ENCODE data around the gene ADAM22. TPM values are rescaled to one million over a fixed set of nuclear protein-coding genes. Genes with fewer than 3 reads are reported as not detected.

The ADAM22 gene
- total RNA-seq, 1 donor from 2014 or later, result 1.7 TPM

DNA sequence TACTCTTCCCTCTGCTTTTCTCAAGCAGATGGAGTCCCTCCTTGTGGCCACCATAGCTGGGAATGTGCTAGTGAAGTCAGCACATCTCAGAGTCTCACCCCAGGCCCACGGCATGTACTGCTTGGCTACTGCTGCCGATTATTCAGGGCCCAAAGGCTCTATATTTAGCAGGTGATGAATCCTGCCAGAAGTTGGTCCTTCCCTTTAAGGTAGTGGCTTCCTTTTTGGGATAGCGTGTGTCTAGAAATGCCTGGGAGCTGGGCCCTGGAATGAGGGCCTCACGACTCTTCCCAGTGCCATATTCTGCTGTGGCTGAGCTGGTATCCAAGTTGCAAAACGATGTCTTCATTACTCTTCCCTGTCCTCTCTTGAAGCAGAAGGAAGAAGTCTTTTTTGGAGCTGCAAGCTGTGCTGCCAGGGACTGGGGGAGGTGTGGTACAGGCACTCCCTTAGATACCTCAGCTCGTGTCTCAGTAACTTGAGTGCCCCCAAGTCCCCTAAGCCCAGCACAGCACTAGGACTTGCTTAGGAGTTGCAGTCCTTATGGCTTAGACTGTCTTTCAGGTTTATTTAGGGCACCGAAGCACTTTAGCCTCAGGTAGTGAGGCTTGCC, 100.1 kb downstream of the ADAM22 start:
- H3K27me3 Mint-ChIP-seq, result no peaks in the 10 kb centered on the region
- H3K4me1 Mint-ChIP-seq, result no peaks in the 10 kb centered on the region
- peaks cover 11% of the 10 kb centered on the region for H3K9me3 Mint-ChIP-seq
- DNase-seq, result no peak
- intact Hi-C loops (cut with micrococcal nuclease), result no loop called here
- H3K27ac Mint-ChIP-seq, result no peak overlapping the region
- H3K36me3 Mint-ChIP-seq (ENCODE audit: low read depth), result peaks cover 2% of the 10 kb centered on the region
- no peak overlapping the region for H3K4me3 Mint-ChIP-seq

DNA sequence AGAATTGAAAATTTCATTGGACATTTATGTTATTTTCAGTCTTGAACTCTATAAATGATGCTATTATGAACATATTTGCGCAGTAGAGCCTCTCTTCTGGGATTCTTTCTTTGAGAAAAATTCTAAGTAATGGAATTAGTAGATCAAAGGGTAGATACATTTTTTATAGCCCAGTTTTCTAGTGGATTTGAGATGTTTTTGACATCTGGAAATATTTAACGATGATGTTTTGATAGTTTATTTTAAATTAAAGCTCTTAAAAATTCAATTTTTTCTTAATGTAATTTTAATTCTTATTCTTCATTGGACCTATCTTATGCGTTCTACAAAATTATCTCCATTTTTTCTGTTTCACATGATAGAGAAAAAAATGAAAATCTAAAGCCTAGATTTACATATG, 103.0 kb downstream of the ADAM22 start:
- no peak for DNase-seq
- Mint-ChIP-seq H3K27ac (no peak overlapping the region), H3K4me3 (no peak overlapping the region), H3K9me3 (no peaks in the 10 kb centered on the region), H3K27me3 (no peaks in the 10 kb centered on the region), H3K36me3 (ENCODE audit: low read depth) (no peaks in the 10 kb centered on the region), H3K4me1 (peaks cover 5% of the 10 kb centered on the region)
- intact Hi-C loops (cut with micrococcal nuclease), result no loop called here

DNA sequence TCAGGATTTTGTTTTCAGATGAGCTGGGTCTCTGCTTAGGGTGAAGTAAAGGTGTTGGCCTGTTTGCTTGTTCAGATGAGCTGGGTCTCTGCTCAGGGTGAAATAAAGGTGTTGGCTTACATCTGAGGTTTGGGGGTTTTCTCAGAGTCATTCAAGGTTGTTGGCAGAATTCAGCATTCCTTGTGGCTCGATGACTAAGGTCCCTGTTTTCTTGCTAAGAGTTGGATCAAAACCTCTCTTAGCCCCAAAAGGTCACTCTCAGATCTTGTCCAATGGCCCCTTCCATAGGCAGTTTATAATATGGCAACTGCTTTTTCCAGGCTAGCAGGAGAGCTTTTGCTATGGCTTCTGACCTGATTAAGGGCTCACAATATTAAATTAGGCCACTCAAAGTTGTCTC, 106.6 kb downstream of the ADAM22 start:
- no peaks in the 10 kb centered on the region for H3K36me3 Mint-ChIP-seq (ENCODE audit: low read depth)
- no peaks in the 10 kb centered on the region for H3K27me3 Mint-ChIP-seq
- no peak overlapping the region for H3K4me3 Mint-ChIP-seq
- H3K27ac Mint-ChIP-seq, result no peak overlapping the region
- peaks cover 12% of the 10 kb centered on the region for H3K4me1 Mint-ChIP-seq
- no peak for DNase-seq
- no peaks in the 10 kb centered on the region for H3K9me3 Mint-ChIP-seq
- intact Hi-C loops (cut with micrococcal nuclease), result no loop called here

DNA sequence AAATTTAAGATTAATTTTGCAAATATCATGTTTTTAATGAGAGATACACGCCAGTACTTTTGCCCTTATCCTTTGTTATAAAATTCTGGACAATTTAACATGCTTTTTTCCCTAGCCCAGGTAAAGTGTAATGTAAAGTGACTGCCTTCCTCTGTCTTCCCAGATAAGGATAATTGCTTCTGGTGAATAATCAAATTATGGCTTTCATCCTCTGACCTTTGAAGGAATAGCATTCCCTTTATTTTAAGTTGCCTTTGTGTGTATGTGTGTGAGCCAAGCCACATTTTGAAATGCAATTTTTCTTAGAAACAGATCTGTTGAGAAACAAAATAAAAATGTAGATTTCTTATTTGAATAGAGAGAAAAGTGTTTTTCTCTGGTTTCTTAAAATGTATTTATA, 107.5 kb downstream of the ADAM22 start:
- intact Hi-C loops (cut with micrococcal nuclease), result no loop called here
- Mint-ChIP-seq H3K4me1 (peaks cover 12% of the 10 kb centered on the region), H3K27ac (no peak overlapping the region), H3K4me3 (no peak overlapping the region), H3K27me3 (no peaks in the 10 kb centered on the region), H3K9me3 (no peaks in the 10 kb centered on the region), H3K36me3 (ENCODE audit: low read depth) (no peaks in the 10 kb centered on the region)
- DNase-seq, result no peak

DNA sequence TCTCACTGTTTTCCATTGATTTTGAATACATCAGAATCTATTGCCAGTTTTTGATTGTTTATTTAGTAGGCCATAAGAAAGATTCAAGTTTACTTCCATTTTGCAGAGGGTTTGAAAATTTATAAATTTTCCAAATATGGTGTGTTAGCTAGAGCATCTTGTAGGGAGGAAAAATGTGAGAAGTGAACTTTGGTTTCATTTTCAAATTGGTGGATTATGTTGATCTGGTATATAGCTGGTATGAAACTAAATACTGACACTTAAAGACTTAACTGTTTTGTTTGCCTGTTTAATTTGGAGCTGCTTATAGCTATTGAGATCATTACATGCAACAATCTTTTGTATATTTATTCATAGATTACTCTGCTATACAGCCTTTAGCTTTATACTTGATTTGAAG, 108.1 kb downstream of the ADAM22 start:
- Mint-ChIP-seq H3K4me1 (peaks cover 12% of the 10 kb centered on the region), H3K27me3 (no peaks in the 10 kb centered on the region), H3K4me3 (peak overlapping the region; percentile 17), H3K36me3 (ENCODE audit: low read depth) (no peaks in the 10 kb centered on the region), H3K27ac (no peak overlapping the region), H3K9me3 (no peaks in the 10 kb centered on the region)
- DNase-seq, result no peak
- intact Hi-C loops (cut with micrococcal nuclease), result no loop called here

DNA sequence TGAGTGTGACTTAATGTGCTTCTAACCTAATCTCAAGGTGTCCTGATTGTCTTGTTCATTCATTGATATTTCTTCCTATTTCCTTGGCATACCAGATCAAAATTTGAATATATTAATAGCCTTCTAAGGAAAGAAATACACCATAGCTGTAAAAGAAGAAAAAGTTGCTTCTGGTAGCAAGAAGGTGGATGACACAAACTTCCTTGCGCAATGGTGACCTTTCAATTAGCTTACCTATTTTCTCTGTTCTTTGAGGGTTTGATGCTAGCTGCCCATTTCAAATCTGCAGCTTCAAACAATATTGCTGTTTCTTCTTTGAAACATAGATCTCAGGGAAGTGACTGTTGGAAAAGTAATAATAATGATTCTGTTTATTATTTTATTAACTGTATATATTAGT, 108.8 kb downstream of the ADAM22 start:
- Mint-ChIP-seq H3K27ac (no peak overlapping the region), H3K4me1 (peaks cover 12% of the 10 kb centered on the region), H3K9me3 (no peaks in the 10 kb centered on the region), H3K4me3 (no peak overlapping the region), H3K36me3 (ENCODE audit: low read depth) (no peaks in the 10 kb centered on the region), H3K27me3 (no peaks in the 10 kb centered on the region)
- intact Hi-C loops (cut with micrococcal nuclease), result no loop called here
- DNase-seq, result no peak

DNA sequence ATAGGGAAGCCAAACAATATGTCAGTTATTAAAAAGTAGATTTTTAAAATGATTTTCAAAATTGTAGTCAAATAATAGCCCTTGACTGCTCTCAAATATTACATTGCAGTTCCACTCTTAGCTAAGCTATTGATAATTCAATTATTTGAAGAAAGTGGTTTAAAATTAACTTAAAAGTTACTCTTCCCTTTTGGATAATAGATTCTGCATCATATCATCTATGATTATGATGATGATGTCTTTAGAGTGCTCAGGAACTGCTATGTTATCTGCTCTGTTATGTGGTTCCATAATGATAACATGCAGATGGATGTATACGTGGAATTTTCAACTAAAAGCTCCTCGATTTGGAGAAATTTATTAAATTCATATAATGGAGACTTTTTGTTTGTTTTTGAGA, 110.0 kb downstream of the ADAM22 start:
- Mint-ChIP-seq H3K27me3 (no peaks in the 10 kb centered on the region), H3K27ac (no peak overlapping the region), H3K9me3 (no peaks in the 10 kb centered on the region), H3K36me3 (ENCODE audit: low read depth) (no peaks in the 10 kb centered on the region), H3K4me1 (peaks cover 12% of the 10 kb centered on the region), H3K4me3 (no peak overlapping the region)
- no peak for DNase-seq
- intact Hi-C loops (cut with micrococcal nuclease), result no loop called here

DNA sequence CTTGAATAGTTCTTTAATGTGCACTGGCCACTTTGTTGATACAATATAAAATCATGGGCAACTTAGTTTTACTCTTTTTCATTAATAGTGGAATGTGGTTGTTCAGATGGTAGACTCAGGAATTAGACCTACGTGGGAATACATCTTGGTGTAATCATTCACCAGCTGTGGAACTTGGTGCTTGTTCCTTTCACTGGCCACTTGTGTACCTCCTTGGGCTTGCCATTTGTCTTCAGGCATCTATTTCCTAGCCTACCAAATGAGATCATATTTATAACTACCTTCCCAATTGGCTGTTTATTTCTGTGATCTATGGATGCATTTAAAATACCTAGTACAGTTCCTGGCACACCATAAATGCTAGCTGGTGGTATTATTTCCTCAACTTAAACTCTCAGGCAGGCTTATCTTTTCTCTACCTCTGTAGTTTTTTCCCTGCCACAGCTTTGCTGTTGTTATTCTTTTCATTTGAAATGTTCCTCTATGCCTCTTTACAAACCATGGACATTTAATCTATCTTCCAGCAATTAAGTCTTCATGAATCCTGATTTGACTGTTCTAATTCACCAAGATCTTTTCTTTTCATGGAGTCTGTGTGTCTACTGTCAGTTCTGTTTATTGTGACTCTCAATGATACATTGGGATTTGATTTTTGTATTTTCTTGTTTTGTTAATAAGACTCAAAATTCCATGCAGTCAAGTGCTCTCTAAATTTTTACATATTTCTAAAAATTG, 113.0 kb downstream of the ADAM22 start:
- no peak overlapping the region for H3K4me3 Mint-ChIP-seq
- no peaks in the 10 kb centered on the region for H3K27me3 Mint-ChIP-seq
- no peaks in the 10 kb centered on the region for H3K36me3 Mint-ChIP-seq (ENCODE audit: low read depth)
- peaks cover 7% of the 10 kb centered on the region for H3K4me1 Mint-ChIP-seq
- intact Hi-C loops (cut with micrococcal nuclease), result no loop called here
- no peak for DNase-seq
- H3K9me3 Mint-ChIP-seq, result no peaks in the 10 kb centered on the region
- H3K27ac Mint-ChIP-seq, result no peak overlapping the region

DNA sequence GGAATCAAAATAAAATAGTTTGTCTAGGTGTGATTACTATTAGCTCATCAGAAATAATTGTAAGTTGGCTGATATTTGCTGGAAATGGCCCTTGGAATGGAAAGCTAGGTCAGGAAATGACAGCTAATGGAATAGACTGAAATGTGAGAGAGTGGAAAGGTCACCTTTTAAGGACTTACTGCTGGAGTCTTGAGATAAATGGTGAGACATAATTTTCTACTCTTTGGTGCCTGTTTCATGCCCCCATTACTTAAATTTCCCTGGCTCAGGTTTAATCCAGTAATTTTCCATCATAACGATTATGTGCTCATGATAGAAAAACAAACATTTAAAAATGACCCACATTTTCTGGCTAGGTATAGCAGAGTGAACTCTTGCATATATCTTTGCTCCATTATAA, 123.6 kb downstream of the ADAM22 start:
- intact Hi-C loops (cut with micrococcal nuclease), result no loop called here
- no peak overlapping the region for H3K27ac Mint-ChIP-seq
- no peak overlapping the region for H3K4me3 Mint-ChIP-seq
- no peaks in the 10 kb centered on the region for H3K9me3 Mint-ChIP-seq
- no peaks in the 10 kb centered on the region for H3K4me1 Mint-ChIP-seq
- H3K27me3 Mint-ChIP-seq, result no peaks in the 10 kb centered on the region
- H3K36me3 Mint-ChIP-seq (ENCODE audit: low read depth), result no peaks in the 10 kb centered on the region
- DNase-seq, result no peak

DNA sequence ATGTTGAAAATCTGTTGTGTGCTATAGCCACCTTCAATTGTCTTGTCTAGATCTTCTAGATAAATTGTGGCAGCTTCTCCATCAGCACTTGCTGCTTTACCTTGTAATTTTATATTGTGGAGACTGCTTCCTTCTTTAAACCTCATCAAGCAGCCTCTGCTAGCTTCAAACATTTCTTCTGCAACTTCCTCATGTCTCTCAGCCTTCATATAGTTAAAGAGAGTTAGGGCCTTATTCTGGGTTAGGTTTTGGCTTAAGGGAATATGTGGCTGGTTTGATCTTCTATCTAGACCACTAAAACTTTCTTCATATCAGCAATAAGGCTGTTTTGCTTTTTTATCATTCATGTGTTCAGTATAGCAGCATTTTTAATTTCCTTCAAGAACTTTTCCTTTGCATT, 128.2 kb downstream of the ADAM22 start:
- Mint-ChIP-seq H3K4me1 (no peaks in the 10 kb centered on the region), H3K36me3 (ENCODE audit: low read depth) (no peaks in the 10 kb centered on the region), H3K27me3 (no peaks in the 10 kb centered on the region), H3K4me3 (no peak overlapping the region), H3K9me3 (no peaks in the 10 kb centered on the region), H3K27ac (no peak overlapping the region)
- no peak for DNase-seq
- intact Hi-C loops (cut with micrococcal nuclease), result no loop called here

DNA sequence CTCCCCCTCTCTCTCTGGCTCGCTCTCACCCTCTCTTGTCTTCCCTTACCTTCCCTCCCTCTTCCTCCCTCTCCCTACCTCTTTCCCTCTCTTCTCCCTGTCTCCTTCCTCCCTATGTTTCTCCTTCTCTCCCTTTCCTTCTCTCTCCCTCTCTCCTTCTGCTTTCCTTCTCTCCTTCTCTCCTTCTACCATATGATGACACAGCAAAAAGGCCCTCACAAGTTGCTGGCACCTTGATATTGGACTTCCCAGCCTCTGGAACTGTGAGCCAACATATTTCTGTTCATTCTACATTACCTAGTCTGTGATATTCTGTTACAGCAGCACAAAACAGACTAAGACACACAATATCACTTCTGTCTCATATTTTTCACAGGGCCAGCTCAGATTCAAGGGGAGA, 135.0 kb downstream of the ADAM22 start:
- DNase-seq, result no peak
- H3K36me3 Mint-ChIP-seq (ENCODE audit: low read depth), result no peaks in the 10 kb centered on the region
- no peaks in the 10 kb centered on the region for H3K4me1 Mint-ChIP-seq
- H3K27me3 Mint-ChIP-seq, result peaks cover 2% of the 10 kb centered on the region
- H3K4me3 Mint-ChIP-seq, result no peak overlapping the region
- no peaks in the 10 kb centered on the region for H3K9me3 Mint-ChIP-seq
- H3K27ac Mint-ChIP-seq, result no peak overlapping the region
- intact Hi-C loops (cut with micrococcal nuclease), result no loop called here

DNA sequence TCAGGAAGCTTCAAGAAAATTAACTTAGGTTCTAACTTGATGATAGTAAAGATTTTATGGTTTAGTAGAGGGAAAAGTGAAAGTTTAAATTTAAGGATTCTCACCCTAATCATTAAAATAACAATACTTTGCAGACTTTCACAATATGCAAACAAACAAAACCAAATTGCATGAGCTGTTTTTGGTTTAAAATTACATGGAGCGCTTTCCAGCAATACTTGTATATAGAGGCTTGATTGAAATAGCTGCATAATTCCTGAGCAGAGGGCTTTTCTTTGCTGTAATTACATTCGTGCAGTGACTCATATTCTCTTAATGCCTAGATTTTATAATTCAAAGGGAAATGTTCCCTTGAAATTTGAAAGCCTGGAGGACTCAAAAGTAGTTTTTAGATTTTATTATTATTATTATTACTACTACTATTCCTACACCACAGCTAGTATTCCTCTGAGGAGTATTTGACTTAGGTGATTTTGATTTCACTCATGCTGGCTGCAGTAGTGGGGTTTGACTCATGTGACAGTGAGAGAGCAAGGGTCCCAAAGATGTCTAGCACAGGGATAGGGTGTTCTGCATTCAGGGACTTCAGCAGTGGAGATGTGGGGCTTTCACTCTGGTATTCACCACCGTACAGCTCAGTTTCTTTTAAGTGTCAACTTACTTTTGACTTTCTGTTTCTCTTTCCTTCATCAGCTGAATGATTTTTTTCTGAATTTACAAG, 138.1 kb downstream of the ADAM22 start:
- H3K4me1 Mint-ChIP-seq, result no peaks in the 10 kb centered on the region

DNA sequence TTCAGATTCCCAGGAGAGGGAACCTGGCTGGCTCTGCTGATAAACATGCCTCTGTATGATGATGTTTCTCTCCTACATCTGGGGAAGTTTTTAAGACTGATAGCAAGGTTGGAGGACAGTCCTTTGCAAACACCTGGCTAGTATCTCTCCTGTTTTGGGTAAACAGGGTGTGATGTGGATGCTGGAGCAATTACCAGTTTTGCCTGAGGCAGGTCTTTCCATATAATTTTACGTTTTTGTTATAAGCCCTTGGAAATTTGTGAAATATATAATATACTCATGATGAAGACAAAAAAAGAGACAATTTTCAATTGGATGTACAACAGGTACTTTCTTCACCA, 138.6 kb downstream of the ADAM22 start:
- H3K9me3 Mint-ChIP-seq, result no peaks in the 10 kb centered on the region
- H3K4me1 Mint-ChIP-seq, result no peaks in the 10 kb centered on the region
- H3K27me3 Mint-ChIP-seq, result peaks cover 2% of the 10 kb centered on the region
- intact Hi-C loops (cut with micrococcal nuclease), result no loop called here
- DNase-seq, result no peak
- no peaks in the 10 kb centered on the region for H3K36me3 Mint-ChIP-seq (ENCODE audit: low read depth)
- no peak overlapping the region for H3K27ac Mint-ChIP-seq
- no peak overlapping the region for H3K4me3 Mint-ChIP-seq

More for the DNA sequence above, 138.1 kb downstream of the ADAM22 start:
- H3K9me3 Mint-ChIP-seq, result no peaks in the 10 kb centered on the region
- H3K27me3 Mint-ChIP-seq, result peaks cover 2% of the 10 kb centered on the region
- no peaks in the 10 kb centered on the region for H3K36me3 Mint-ChIP-seq (ENCODE audit: low read depth)
- intact Hi-C loops (cut with micrococcal nuclease), result no loop called here
- DNase-seq, result no peak
- H3K4me3 Mint-ChIP-seq, result no peak overlapping the region
- H3K27ac Mint-ChIP-seq, result no peak overlapping the region

DNA sequence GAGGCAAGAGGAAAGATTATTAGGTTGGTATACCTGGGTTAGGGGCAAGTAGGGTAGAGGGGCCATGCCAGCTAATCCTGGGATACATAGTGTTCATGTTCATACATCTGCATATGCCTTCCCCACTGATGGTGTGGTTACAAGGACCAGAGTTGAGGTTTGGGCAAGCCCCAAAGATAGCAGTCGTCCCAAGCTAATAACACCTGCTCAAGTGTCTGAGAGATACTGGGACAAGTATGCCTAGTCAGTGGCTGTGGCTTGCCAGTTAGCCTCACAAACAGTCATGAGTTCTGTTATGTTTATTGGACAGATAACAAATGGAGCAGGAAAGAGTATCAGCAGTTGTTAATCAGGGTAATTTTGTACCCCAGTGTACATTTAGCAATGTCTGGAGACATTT, 139.6 kb downstream of the ADAM22 start:
- Mint-ChIP-seq H3K27me3 (peaks cover 2% of the 10 kb centered on the region), H3K4me3 (no peak overlapping the region), H3K4me1 (no peaks in the 10 kb centered on the region), H3K36me3 (ENCODE audit: low read depth) (no peaks in the 10 kb centered on the region), H3K27ac (no peak overlapping the region), H3K9me3 (no peaks in the 10 kb centered on the region)
- intact Hi-C loops (cut with micrococcal nuclease), result no loop called here
- DNase-seq, result no peak
